Renal cortex interstitium (tissue), 11 donors: ENCODE measurements around the gene WNK1. TPM values are rescaled to one million over a fixed set of nuclear protein-coding genes. Genes with fewer than 3 reads are reported as not detected.
"Not testable (repeated sequence)": the region's sequence is repeated elsewhere in the genome, so short reads cannot be mapped to it uniquely, and the experiment has no call there.

Experiments
- DNase-seq, 11 donors: peaks; one replicate each; pipeline ENCODE4 v3.0.0-alpha.2; 2013; ENCODE audit warnings: low read depth in 9 of 11, low spot score in 4 of 11; ENCODE audit errors: extremely low read depth in 1 of 11
- polyA plus RNA-seq, 3 donors: library from polyadenylated mRNA; unstranded; fragments of 120-200 nt; gene quantifications; one replicate each; pipeline ENCODE4 v1.2.1, GENCODE V29; 2013; ENCODE audit not compliant: insufficient read length in 3 of 3

The WNK1 gene
- polyA plus RNA-seq, 3 donors = 97.9 to 123 (median 123) TPM

DNA sequence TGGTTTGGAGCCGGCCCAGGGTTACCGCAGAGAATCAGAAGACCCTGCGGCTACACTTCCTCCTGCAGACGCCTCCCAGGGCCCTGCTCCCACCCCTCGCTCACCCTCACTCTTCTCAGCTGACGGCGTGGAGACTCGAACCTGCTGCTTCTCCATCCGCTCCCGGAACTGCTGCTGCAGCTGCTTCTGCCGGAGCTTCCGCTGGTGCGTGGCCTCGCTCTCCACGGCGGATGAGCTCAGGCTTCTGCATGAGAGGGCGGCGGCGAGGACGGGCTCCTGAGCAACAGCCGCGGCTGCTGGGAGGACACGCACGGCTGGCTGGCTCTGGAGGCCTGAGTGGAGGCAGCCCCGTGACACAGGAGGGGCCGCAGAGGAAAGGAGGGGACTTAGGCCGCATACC lies 163.9 kb downstream of the WNK1 start:
- DNase-seq = peak in 9 of 11 donors; percentile 17 to 61 (median 42)

DNA sequence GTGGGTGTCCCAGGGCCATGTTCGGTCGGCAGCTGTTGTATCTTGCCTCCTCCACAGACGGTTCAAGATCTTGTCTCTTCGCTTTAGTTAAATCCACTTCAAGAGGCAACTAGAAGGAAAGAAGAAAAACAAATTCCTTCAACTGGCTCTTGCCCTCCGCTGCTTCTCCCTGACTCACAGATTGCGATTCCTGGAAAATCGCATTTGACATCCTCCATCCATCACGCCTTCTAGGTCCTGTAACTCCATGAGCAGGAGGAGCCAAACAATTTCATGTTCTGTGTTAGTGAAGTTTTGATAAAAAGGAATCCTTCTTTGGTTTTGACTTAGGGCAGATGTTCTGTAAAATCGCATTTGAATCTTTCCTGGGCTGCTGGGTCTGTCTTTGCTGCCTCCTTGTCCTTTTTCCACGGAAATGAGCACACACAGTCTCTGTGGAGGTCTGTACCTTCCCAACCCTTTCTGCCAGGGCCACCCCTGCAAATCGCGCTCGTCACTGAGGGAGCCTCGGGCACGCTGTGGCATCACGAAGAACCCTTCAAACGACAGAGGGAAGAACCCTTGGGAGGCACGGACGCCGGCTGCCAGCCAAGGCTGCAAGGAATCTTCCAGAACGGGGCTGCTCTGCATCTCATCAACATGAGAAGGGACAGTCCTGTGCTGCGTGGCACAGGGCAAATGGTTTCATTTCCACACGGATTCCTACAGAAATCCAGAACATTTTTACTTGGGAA lies 164.5 kb downstream of the WNK1 start:
- no peak for DNase-seq

GRCh38 chr12:920676-921075 lies 168.3 kb downstream of the WNK1 start:
- no peak for DNase-seq

DNA sequence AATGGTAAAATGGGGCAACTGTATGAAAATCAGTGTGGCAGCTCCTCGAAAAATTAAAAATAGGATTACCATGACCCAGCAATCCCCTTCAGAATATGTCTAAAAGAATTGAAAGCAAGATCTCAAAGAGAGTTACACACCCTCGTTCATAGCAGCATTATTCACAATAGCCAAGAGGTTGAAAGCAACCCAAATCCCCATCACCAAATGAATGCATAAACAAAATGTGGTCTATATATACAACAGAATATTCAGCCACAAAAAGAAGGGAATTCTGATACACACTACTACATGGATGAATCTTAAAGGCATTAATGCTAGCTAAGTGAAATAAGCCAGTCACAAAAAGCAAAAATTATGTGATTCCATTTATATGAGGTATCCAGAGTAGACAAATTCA lies 169.9 kb downstream of the WNK1 start:
- DNase-seq = no peak

- DNase-seq = no peak
These were observed 174.3 kb downstream of the WNK1 start for GRCh38 chr12:926641-927040.

- no peak for DNase-seq
These were observed 178.7 kb downstream of the WNK1 start for GRCh38 chr12:931060-931459.

DNA sequence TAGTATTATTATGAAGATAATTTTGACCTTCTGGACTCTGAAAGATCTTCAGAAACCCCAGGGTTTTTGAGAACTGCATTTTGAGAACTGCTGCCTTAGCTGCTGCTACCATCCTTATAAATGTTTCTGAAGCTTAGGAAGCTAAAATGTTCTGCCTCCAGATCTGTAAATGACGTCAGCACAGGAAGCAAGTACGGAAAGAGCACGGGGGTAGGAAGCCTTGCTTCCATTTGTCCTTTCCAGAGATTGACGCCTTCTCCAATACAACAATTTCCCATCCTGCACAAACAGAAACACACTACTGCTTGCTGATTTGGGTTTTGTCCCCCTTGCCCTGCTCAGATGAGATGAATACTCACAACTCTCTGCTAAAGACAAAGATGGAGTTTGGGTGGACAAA lies 179.2 kb downstream of the WNK1 start:
- DNase-seq = no peak

- DNase-seq = not testable (repeated sequence)
These were observed 183.5 kb downstream of the WNK1 start for GRCh38 chr12:935891-936290.

DNA sequence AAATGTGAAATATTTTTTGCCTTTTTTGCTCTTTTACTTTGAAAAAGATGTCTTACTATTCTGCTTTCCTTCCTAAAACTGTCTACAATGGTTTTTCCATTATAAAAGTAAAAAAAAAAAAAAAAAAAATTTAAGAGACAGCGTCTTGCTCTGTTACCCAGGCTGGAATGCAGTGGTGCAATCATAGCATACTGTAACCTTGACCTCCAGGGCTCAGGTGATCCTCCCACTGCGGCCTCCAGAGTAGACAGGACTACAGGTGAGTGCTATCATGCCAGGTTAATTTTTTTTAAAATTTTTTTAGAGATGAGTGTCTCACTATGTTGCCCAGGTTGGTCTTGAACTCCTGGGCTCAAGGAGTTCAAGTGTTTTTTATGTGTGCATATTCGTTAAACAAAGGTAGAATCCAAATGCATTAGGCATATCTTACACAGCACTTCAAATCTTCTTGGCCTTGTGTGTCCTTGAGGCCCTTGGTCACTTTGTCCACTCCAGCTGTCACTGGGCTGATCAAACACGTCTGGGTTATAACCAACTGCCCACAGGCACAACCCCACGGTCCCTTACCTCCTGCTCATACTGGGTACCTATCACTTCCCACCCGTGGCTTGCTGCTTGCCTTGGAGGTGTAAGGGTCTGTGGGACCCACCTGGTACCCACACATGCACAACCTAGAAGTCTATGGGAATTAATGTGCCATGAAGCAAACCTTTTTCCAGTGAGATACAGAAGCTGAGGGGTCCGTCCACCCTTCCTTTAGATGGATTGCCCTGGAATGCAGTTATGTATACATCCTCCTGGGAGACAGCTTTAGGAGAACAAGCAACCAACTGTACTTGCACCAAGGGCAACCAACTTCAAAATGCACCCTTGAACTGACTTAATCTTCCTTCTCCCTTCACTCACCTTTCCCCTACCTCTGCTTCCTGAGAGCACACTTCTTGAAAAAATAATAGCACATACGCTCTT lies 184.3 kb downstream of the WNK1 start:
- no peak for DNase-seq

DNA sequence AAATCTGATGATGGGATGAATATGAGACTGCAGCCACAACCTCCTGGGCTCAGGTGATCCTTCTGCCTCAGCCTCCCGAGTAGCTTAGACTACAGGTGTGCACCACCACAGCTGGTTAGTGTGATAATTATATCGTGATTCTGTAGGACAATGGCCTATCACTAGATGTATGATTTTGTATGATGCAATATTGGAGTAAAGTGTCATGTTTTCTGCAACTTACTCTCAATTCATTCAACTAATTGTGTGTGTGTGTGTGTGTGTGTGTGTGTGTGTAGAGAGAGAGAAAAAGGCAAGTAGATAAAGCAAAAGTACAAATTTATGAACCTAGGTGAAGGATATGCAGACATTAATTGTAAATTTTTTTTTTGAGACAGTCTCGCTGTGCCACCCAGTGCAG lies 186.4 kb downstream of the WNK1 start:
- DNase-seq = no peak

GRCh38 chr12:943051-943450 lies 190.7 kb downstream of the WNK1 start:
- DNase-seq = no peak

DNA sequence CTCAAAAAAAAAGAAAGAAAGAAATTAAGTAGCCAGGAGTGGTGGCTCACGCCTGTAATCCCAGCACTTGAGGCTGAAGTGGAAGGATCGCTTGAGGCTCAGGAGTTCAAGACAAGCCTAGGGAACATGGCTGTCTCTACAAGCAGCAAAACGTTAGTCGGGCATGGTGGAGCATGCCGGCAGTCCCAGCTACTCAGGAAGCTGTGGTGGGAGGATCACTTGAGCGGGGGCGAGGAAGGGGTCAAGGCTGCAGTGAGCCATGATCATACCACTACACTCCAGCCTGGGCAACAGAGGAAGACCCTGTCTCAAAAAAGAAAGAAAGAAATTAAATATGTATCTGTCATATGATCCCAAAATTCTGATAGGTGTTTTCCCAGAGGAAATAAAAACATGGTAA lies 191.8 kb downstream of the WNK1 start:
- no peak for DNase-seq

- DNase-seq = no peak
These were observed 193.8 kb downstream of the WNK1 start for GRCh38 chr12:946212-946611.

DNA sequence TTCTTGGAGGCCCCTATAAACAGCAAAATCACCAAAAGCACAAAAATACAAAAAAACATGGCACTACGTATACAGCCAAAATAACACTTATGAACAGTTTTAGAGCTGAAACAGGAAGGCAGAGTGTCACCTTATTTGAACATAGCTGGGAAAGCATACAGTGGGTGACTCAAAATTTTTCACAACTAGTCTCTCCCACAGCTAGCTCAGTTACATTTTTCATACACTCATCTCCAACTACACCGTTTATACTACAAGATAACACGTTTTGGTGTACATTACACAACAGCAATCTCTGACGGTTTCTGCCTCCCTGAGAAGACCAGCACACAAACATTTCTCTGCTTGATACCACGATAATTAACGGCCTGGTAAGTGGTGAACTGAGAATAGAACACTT lies 194.3 kb downstream of the WNK1 start:
- no peak for DNase-seq

DNA sequence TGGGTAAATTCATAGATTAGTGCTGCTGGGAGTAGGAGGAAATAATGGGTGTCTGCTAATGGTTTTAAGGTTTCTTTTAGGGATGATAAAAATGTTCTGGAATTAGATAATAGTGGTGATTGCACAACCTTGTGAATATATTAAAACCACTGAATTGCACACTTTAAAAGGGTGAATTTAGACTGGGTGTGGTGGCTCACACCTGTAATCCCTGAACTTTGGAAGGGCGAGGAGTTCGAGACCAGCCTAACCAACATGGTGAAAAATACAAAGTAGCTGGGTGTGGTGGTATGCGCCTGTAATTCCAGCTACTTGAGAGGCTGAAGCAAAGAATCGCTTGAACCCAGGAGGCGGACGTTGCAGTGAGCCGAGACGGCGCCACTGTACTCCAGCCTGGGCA lies 195.9 kb downstream of the WNK1 start:
- no peak for DNase-seq

- DNase-seq = peak; percentile 96 to 99 (median 98)
These were observed 197.2 kb downstream of the WNK1 start, which contains the start of gene RAD52 for GRCh38 chr12:949453-950191. TSS of gene RAD52 (minus strand) at chr12:949694. CDS start at chr12:933058, 16,636 bp downstream.

GRCh38 chr12:951176-951575 lies 198.8 kb downstream of the WNK1 start:
- no peak for DNase-seq

GRCh38 chr12:953776-954175 lies 201.4 kb downstream of the WNK1 start:
- DNase-seq = no peak

- DNase-seq = no peak
These were observed 202.4 kb downstream of the WNK1 start for GRCh38 chr12:954741-955140.

DNA sequence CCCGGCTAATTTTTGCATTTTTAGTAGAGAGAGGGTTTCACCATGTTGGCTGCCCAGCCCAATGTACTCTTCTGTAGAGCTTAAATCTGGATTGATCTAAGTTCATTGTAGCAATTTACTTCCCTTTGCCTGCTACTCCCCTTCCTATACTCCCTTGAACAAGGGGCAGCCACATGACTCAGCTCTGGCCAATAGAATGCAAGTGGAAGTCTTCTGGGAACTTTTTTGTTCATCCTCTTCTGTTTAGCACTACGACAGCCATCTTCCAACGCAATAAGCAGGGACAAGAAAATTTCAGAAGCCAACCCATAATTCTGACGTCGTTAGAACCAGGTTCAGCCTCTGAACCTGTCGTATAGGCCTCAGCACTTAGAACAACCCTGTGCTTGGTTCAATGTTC lies 203.6 kb downstream of the WNK1 start:
- no peak for DNase-seq
